ENCODE measurements around the gene PAPPA2.

DNA sequence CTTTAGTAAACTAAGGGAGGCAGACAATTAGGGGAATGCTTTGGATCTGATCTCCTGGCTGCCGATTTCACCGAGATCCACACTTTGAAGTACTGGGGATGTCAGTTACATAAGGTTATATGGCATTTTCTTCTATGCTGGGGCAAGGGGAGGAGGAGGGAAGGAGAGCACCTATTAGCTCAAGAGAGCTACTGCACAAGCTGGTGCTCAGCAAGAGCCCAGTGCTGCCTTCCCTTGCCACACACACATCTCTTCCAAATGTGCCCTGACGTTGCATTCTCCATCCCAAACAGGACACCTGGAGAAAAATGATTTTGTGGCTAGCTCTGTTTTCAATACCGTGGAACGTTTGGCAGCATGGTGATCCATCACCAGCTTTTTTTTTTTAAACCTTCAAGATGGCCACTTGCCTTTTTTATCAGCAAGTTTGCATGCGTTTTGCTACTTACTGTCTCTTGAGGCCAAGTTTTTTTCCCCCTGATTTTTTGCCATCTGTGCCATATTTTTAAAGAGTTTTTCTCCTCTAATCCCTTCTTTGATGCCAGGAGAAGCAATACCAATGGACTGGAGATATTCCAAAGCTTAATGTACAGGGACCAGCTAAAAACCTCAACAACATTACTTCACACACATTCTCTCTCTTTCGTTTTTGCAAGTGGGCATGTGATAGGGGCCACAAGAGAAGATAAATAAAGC is 66.6 kb downstream of the PAPPA2 start:
- no peak for TF ChIP-seq CTCF (IDR thresholded peaks at IDR 0.05)
- TF ChIP-seq POLR2A (IDR thresholded peaks at IDR 0.05): no peak

Measured in sigmoid colon (tissue), 3 donors.